ENCODE data around the gene RBPJL. TPM values are rescaled to one million over a fixed set of nuclear protein-coding genes. Genes with fewer than 3 reads are reported as not detected.

RBPJL gene
- total and polyA plus RNA-seq, 4 donors = 0.08 to 0.38 TPM; not detected in 2

DNA sequence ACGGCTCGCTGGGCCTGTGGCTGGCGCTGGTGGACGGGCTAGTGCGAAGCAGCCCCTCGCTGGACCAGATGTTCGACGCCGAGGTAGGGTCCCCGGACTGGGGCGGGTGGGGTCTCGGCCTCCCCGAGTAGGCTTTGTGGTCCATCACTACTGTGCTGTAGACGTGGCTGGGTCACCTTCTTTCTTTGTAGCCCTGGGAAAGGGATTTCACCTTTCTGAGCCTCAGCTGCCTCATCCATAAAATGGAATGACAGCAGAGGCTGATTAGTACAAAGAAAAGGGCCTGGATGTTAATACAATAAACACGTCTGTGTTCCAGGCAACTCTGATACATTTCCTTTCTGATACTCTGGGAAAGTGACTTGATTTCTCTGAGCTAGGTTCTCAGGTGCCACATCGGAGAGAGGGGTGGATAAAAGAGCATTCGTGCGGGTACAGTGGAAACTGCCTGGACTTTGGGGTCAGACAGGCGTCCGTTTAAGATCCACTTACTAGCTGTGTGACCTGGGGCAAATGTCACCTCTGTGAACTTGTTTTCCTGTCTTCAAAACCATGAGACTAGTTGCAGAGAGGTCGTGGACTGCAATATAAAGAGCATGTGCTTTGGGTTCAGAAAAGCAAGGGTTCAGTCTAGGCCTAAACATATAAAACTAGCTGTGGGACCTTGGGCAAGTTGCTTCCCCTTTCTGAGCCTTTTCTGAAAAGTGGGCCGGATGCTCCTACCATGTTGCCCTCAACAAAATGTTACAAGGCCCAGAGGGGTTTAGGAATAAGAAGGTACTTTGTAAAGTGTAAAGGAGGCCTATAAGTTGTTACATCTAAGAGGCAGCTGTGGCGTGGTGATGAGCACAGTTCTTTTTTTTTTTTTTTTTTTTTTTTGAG lies 57.2 kb downstream of the RBPJL start:
- intact Hi-C loops (cut with DNase I) = loop anchor here (1.0 to 5.0 kb wide), 2 partner anchors 16 to 42 kb away; partner anchors contain the start of gene SDC4 (in 1 of the 2)
- H3K27me3 ChIP-seq (ENCODE audit: control insufficient read depth in 1 of 2, insufficient read depth in 2 of 2, low read length in 1 of 2) = no peaks in the 10 kb centered on the region
- 18 to 20% methylated on average over 23 of the region's 23 CpGs for WGBS, 2 donors
- peaks cover 3 to 11% of the 10 kb centered on the region in 2 donors for H3K36me3 ChIP-seq (ENCODE audit: control insufficient read depth in 1 of 2, insufficient read depth in 2 of 2, low read length in 1 of 2)
- no peaks in the 10 kb centered on the region for H3K9me3 ChIP-seq (ENCODE audit: control insufficient read depth, low read length)
- no peak for ATAC-seq (ENCODE audit: low FRiP score)
- no peak for DNase-seq
- no peak overlapping the region for H3K27ac ChIP-seq (ENCODE audit: low read depth in 1 of 2, low read length in 2 of 2)
- peak overlapping the region; percentile 32 to 59 for H3K4me3 ChIP-seq (ENCODE audit: low read length in 2 of 2)
- peaks cover 0 to 1% of the 10 kb centered on the region in 2 donors for H3K4me1 ChIP-seq (ENCODE audit: control insufficient read depth in 1 of 2, insufficient read depth in 2 of 2, low read length in 2 of 2)

DNA sequence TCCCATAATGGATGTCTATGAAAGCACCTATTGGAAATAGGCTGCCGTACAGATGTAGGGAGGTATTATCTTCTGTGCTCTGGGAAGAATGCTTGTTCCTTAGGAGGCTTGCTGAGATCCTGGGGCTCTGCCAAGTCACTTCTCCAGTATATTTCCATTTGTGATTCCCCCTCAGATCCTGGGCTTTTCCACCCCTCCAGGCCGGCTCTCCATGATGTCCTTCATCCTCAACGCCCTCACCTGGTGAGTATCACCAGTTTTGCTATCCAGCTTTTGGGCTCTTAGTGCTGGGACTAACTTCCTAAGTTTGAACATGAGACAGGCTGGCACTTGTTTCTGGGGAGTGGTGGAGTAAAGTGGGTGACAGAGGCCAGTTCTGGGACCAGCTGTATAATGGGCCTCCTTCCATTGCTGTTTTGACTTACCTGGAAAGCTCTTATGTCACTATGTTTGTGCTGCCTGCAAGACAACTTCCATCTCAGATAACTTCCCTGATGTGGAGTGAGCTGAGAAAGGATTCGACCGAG lies 58.9 kb downstream of the RBPJL start:
- H3K27me3 ChIP-seq (ENCODE audit: control insufficient read depth in 1 of 2, insufficient read depth in 2 of 2, low read length in 1 of 2) = no peaks in the 10 kb centered on the region
- H3K36me3 ChIP-seq (ENCODE audit: control insufficient read depth in 1 of 2, insufficient read depth in 2 of 2, low read length in 1 of 2) = peaks cover 3 to 11% of the 10 kb centered on the region in 2 donors
- no peak for ATAC-seq (ENCODE audit: low FRiP score)
- intact Hi-C loops (cut with DNase I) = no loop called here
- no peak overlapping the region for H3K27ac ChIP-seq (ENCODE audit: low read depth in 1 of 2, low read length in 2 of 2)
- WGBS, 2 donors = 88 to 89% methylated on average over 5 of the region's 5 CpGs
- H3K4me1 ChIP-seq (ENCODE audit: control insufficient read depth in 1 of 2, insufficient read depth in 2 of 2, low read length in 2 of 2) = no peaks in the 10 kb centered on the region
- H3K9me3 ChIP-seq (ENCODE audit: control insufficient read depth, low read length) = no peaks in the 10 kb centered on the region
- DNase-seq = no peak
- no peak overlapping the region for H3K4me3 ChIP-seq (ENCODE audit: low read length in 2 of 2)

DNA sequence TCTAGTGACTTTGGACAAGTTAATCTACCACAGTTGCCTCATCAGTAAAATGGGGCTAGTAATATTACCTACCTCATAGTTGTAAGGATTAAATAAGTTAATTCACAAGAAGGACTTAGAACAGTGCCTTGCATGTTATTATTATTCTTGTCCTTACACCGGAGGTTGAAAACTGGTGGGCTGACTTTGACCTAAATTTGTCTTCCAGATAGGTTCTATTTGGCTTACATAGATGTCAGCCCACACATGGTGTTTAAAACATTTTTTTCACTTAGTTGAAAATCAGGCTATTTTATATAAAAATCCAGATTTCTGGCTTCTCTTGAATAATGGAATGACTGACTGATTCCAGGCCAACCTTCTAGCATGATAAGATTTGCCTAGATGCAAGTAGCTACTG lies 59.6 kb downstream of the RBPJL start:
- no peaks in the 10 kb centered on the region for H3K27me3 ChIP-seq (ENCODE audit: control insufficient read depth in 1 of 2, insufficient read depth in 2 of 2, low read length in 1 of 2)
- H3K27ac ChIP-seq (ENCODE audit: low read depth in 1 of 2, low read length in 2 of 2) = no peak overlapping the region
- WGBS, 2 donors = 46 to 63% methylated on average over 1 of the region's 1 CpG
- DNase-seq (no peak), ATAC-seq (ENCODE audit: low FRiP score) (no peak)
- H3K9me3 ChIP-seq (ENCODE audit: control insufficient read depth, low read length) = no peaks in the 10 kb centered on the region
- H3K36me3 ChIP-seq (ENCODE audit: control insufficient read depth in 1 of 2, insufficient read depth in 2 of 2, low read length in 1 of 2) = peaks cover 3 to 11% of the 10 kb centered on the region in 2 donors
- intact Hi-C loops (cut with DNase I) = no loop called here
- no peaks in the 10 kb centered on the region for H3K4me1 ChIP-seq (ENCODE audit: control insufficient read depth in 1 of 2, insufficient read depth in 2 of 2, low read length in 2 of 2)
- no peak overlapping the region for H3K4me3 ChIP-seq (ENCODE audit: low read length in 2 of 2)

DNA sequence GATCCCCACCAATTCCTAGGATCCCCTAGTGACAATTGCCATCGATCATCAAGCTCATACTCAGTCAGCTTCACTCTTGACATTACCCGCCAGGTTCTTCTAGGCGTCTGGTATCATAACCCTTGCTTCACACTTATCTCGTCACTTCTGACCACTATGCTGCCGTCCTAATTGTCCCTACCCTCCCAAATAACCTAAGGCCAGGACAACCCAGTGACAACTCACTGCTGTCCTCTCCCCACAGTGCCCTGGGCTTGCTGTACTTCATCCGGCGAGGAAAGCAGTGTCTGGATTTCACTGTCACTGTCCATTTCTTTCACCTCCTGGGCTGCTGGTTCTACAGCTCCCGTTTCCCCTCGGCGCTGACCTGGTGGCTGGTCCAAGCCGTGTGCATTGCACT lies 60.0 kb downstream of the RBPJL start:
- WGBS, 2 donors = 83 to 91% methylated on average over 11 of the region's 11 CpGs
- Histone ChIP-seq H3K27ac (ENCODE audit: low read depth in 1 of 2, low read length in 2 of 2) (no peak overlapping the region), H3K9me3 (ENCODE audit: control insufficient read depth, low read length) (no peaks in the 10 kb centered on the region), H3K27me3 (ENCODE audit: control insufficient read depth in 1 of 2, insufficient read depth in 2 of 2, low read length in 1 of 2) (no peaks in the 10 kb centered on the region), H3K36me3 (ENCODE audit: control insufficient read depth in 1 of 2, insufficient read depth in 2 of 2, low read length in 1 of 2) (peaks cover 3 to 11% of the 10 kb centered on the region in 2 donors), H3K4me3 (ENCODE audit: low read length in 2 of 2) (no peak overlapping the region), H3K4me1 (ENCODE audit: control insufficient read depth in 1 of 2, insufficient read depth in 2 of 2, low read length in 2 of 2) (no peaks in the 10 kb centered on the region)
- intact Hi-C loops (cut with DNase I) = no loop called here
- DNase-seq (no peak), ATAC-seq (ENCODE audit: low FRiP score) (no peak)

DNA sequence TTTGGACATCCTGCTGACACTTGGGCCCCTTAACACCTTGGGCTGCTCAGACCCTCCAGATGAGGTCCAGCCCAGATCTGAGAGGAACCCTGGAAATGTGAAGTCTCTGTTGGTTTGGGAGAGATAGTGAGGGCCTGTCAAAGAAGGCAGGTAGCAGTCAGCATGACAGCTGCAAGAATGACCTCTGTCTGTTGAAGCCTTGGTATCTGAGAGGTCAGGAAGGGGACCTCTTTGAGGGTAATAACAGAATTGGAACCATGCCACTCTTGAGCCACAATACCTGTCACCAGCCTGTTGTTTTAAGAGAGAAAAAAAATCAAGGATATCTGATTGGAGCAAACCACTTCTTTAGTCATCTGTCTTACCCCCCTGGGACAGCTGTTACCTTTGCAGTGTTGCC lies 60.5 kb downstream of the RBPJL start:
- no peak overlapping the region for H3K27ac ChIP-seq (ENCODE audit: low read depth in 1 of 2, low read length in 2 of 2)
- DNase-seq = no peak
- H3K27me3 ChIP-seq (ENCODE audit: control insufficient read depth in 1 of 2, insufficient read depth in 2 of 2, low read length in 1 of 2) = no peaks in the 10 kb centered on the region
- no peaks in the 10 kb centered on the region for H3K9me3 ChIP-seq (ENCODE audit: control insufficient read depth, low read length)
- no peak for ATAC-seq (ENCODE audit: low FRiP score)
- no peak overlapping the region for H3K4me3 ChIP-seq (ENCODE audit: low read length in 2 of 2)
- H3K4me1 ChIP-seq (ENCODE audit: control insufficient read depth in 1 of 2, insufficient read depth in 2 of 2, low read length in 2 of 2) = no peaks in the 10 kb centered on the region
- intact Hi-C loops (cut with DNase I) = no loop called here
- H3K36me3 ChIP-seq (ENCODE audit: control insufficient read depth in 1 of 2, insufficient read depth in 2 of 2, low read length in 1 of 2) = peaks cover 3 to 11% of the 10 kb centered on the region in 2 donors

Other genes starting within 250 kb of the RBPJL start
- not detected for gene KCNS1, start 205.7 kb upstream of the RBPJL start, total RNA-seq
- not detected for gene KCNS1, start 205.7 kb upstream of the RBPJL start, polyA plus RNA-seq
- gene WFDC5, start 191.7 kb upstream of the RBPJL start, total RNA-seq = not detected
- not detected for gene WFDC5, start 191.7 kb upstream of the RBPJL start, polyA plus RNA-seq
- not detected for gene WFDC12, start 182.4 kb upstream of the RBPJL start, total RNA-seq
- not detected for gene WFDC12, start 182.4 kb upstream of the RBPJL start, polyA plus RNA-seq
- under 1 TPM in 1 of 2 donors, not detected in 1; 0.96 TPM for gene PI3, start 131.9 kb upstream of the RBPJL start, total RNA-seq
- 1 to 10 TPM; 1.1 to 2.0 TPM for gene PI3, start 131.9 kb upstream of the RBPJL start, polyA plus RNA-seq
- gene SEMG1, start 99.8 kb upstream of the RBPJL start, total RNA-seq = not detected
- not detected for gene SEMG1, start 99.8 kb upstream of the RBPJL start, polyA plus RNA-seq
- gene SEMG2, start 85.5 kb upstream of the RBPJL start, total RNA-seq = not detected
- gene SEMG2, start 85.5 kb upstream of the RBPJL start, polyA plus RNA-seq = not detected
- 100 to 1,000 TPM in 1 of 2 donors, 10 to 100 TPM in 1; 41.2 to 151 TPM for gene SLPI, start 52.3 kb upstream of the RBPJL start, total RNA-seq
- 10 to 100 TPM; 24.4 to 34.8 TPM for gene SLPI, start 52.3 kb upstream of the RBPJL start, polyA plus RNA-seq
- under 1 TPM; 0.42 to 0.69 TPM for gene MATN4, start 1.5 kb downstream of the RBPJL start, total RNA-seq
- gene MATN4, start 1.5 kb downstream of the RBPJL start, polyA plus RNA-seq = under 1 TPM in 1 of 2 donors, not detected in 1; 0.18 TPM
- 100 to 1,000 TPM in 1 of 2 donors, 10 to 100 TPM in 1; 51.2 to 114 TPM for gene SDC4, start 41.6 kb downstream of the RBPJL start, total RNA-seq
- 10 to 100 TPM; 19.2 to 50.6 TPM for gene SDC4, start 41.6 kb downstream of the RBPJL start, polyA plus RNA-seq
- gene SYS1, start 56.3 kb downstream of the RBPJL start, total RNA-seq = 10 to 100 TPM; 20.3 to 25.0 TPM
- 10 to 100 TPM; 14.3 to 14.4 TPM for gene SYS1, start 56.3 kb downstream of the RBPJL start, polyA plus RNA-seq
- under 1 TPM; 0.66 to 0.91 TPM for gene TP53TG5, start 71.5 kb downstream of the RBPJL start, total RNA-seq
- gene TP53TG5, start 71.5 kb downstream of the RBPJL start, polyA plus RNA-seq = not detected
- 100 to 1,000 TPM; 104 to 123 TPM for gene DBNDD2, start 101.4 kb downstream of the RBPJL start, total RNA-seq
- gene DBNDD2, start 101.4 kb downstream of the RBPJL start, polyA plus RNA-seq = 100 to 1,000 TPM; 140 to 231 TPM
- gene PIGT, start 109.3 kb downstream of the RBPJL start, total RNA-seq = 100 to 1,000 TPM; 113 TPM
- 100 to 1,000 TPM in 1 of 2 donors, 10 to 100 TPM in 1; 69.0 to 151 TPM for gene PIGT, start 109.3 kb downstream of the RBPJL start, polyA plus RNA-seq
- gene WFDC2, start 162.9 kb downstream of the RBPJL start, total RNA-seq = 1 to 10 TPM; 1.5 to 2.3 TPM
- 1 to 10 TPM in 1 of 2 donors, under 1 TPM in 1; 0.56 to 1.0 TPM for gene WFDC2, start 162.9 kb downstream of the RBPJL start, polyA plus RNA-seq
- not detected for gene SPINT3, start 208.8 kb downstream of the RBPJL start, total RNA-seq
- gene SPINT3, start 208.8 kb downstream of the RBPJL start, polyA plus RNA-seq = not detected
- not detected for gene WFDC6, start 232.6 kb downstream of the RBPJL start, total RNA-seq
- not detected for gene WFDC6, start 232.6 kb downstream of the RBPJL start, polyA plus RNA-seq
- gene EPPIN, start 240.6 kb downstream of the RBPJL start, total RNA-seq = not detected
- gene EPPIN, start 240.6 kb downstream of the RBPJL start, polyA plus RNA-seq = not detected